Stimulated activated CD8-positive, alpha-beta memory T cell treated with anti-CD3 and anti-CD28 coated beads, Interleukin-4, amount 100 ng/mL, for 24 hours (primary cell): ENCODE results near the gene C1orf116.

Source experiments
- DNase-seq: peaks from one replicate; pipeline ENCODE4 v3.0.0-alpha.2; 2020; ENCODE audit warnings: low read depth

Gene C1orf116

GRCh38 chr1:206987873-206988272, 44.7 kb downstream of the C1orf116 start:
- DNase-seq: no peak

- DNase-seq: no peak
Measured at GRCh38 chr1:206986885-206987284, 45.7 kb downstream of the C1orf116 start.

GRCh38 chr1:206986402-206986801, 46.2 kb downstream of the C1orf116 start:
- DNase-seq: no peak

GRCh38 chr1:206985162-206985749, 47.3 kb downstream of the C1orf116 start:
- DNase-seq: no peak

GRCh38 chr1:206982216-206982615, 50.3 kb downstream of the C1orf116 start:
- DNase-seq: peak; percentile 44

DNA sequence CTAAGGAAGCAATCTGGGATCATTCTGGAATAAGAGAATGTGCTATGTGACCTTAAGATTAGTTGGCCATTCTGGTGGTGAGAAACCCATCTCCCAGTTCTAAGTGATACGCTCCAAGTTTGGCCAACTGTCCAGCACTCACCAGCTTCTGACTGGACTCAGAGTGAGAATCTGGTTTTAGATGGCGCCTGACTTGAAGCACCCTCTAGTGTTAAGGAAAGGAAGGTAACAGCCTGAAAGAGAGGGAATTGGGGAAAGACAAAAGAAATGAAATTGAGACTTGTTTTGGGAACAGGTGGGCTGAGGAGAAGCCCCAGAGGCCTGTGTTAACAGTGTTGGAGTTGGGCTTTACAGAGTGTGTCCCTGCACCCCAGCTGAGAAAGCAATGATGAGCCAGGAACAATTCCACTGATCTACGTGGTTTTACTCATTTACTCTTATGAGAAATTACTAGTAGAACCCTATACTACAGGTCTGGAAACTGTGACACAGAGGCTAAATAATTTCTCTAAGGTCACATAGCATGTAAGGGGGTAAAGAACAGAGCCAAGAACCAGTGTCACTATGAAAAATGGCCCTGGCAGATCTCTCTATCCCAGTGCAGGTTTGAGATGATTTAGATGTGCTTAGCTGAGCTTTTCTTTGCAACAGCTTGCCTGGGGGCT, 53.0 kb downstream of the C1orf116 start:
- DNase-seq: no peak

DNA sequence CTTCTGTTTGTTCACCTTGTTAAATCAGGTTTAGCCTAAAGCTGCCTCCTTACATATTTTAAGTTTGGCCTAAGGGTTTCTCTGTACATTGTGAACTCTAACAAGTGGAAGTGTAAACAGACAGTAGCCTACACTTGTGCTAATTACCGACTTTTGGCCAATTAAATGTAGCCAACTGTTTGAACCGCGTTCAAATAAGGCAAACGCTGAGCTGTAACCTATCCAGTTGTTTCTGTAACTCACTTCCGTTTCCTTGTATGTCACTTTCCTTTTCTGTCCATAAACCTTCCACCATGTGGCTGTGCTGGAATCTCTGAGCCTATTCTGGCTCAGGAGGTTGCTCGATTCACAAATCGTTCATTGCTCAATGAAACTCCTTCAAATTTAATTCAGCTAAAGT, 54.3 kb downstream of the C1orf116 start:
- DNase-seq: no peak

- no peak for DNase-seq
Measured at GRCh38 chr1:206975306-206975705, 57.2 kb downstream of the C1orf116 start.

- no peak for DNase-seq
Measured at GRCh38 chr1:206974140-206974539, 58.4 kb downstream of the C1orf116 start.

DNA sequence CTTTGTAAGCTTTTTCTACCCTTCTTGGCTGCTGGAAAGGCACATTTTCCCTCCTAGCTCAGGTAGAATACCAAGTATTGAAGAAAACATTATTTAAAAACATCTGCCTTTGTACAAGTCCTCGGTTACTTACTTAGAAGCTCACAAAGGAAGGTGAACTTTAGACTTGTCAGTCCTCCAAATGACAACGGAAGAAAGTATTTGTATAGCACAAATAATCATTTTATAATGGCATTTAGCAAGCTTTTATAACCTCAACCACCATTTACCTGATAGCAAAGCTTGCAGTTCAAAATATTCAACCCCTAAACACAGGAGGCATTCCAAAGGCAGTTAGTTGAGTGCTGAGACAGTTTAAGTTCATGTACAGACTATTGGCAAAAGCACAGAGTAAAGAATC, 59.8 kb downstream of the C1orf116 start:
- no peak for DNase-seq

- no peak for DNase-seq
Measured at GRCh38 chr1:206971029-206971655, 61.4 kb downstream of the C1orf116 start.

DNA sequence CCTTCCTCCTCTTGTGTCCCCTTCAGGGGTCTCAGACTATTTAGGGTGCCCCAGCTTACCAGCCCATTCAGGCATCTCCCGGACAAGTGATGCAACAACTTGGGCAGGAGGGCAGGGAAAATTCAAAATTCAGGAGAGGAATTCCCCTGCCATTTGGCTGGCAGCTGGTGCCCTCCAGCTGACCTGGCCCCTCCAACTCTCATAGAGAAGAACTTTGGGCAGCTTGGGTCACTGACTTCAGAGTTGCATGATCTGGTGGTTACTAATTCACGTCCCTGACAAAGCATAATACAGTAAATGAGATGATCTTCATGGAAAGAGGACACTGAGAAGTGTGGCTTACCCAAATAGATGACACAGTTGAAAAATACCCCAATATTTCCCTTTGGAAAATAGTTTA, 62.1 kb downstream of the C1orf116 start, which contains the start of gene FCAMR:
Gene FCAMR, minus strand, starts transcription at position 15 of the 400 bp plus-strand sequence. CDS start 335 bp downstream, outside the sequence.
- no peak for DNase-seq

DNA sequence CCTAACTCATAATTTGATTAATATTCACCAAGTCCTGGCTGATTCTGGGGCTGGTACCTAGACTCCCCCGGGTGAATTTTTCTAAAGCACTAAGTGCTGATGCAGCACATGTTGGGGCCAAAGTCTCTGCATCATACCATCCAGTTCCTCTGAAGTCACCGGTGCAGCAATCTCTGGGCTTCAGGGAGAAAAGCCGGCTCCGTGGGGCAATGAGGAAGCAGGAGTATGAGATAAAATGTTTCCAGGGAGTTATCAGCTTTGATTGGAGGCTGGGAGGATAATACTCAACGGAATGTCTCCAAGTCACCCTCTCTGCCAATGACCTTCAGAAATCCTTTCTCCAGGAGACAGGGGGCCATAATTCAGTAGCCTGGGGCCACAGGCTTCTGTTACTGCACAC, 63.5 kb downstream of the C1orf116 start:
- no peak for DNase-seq
